Neuronal stem cell (in vitro differentiated cells): ENCODE measurements around the gene SUN3.
A peak's percentile ranks its signal among the peaks of the same experiment; 100 is the strongest.

Experiments
- DNase-seq: peaks from one replicate; pipeline ENCODE4 v3.0.0-alpha.2; 2013; ENCODE audit warnings: low spot score
- H2AFZ ChIP-seq: one replicate; pipeline ENCODE4 v1.6.1; 2013; ENCODE audit warnings: mild to moderate bottlenecking, low read length, inconsistent platforms
- H2AK5ac ChIP-seq: 2 replicates; pipeline ENCODE4 v1.6.1; 2013; ENCODE audit warnings: low read depth, mild to moderate bottlenecking, inconsistent platforms, low read length, moderate library complexity, mixed read lengths
- H2BK120ac ChIP-seq: 2 replicates; pipeline ENCODE4 v1.6.1; 2013; ENCODE audit warnings: low read depth, mild to moderate bottlenecking, inconsistent platforms, low read length, moderate library complexity, mixed read lengths
- H2BK12ac ChIP-seq: one replicate; pipeline ENCODE4 v1.6.1; 2013; ENCODE audit warnings: low read length, inconsistent platforms
- H2BK15ac ChIP-seq: 2 replicates; pipeline ENCODE4 v1.6.1; 2013; ENCODE audit warnings: mild to moderate bottlenecking, low read length, inconsistent platforms, mixed read lengths
- H2BK5ac ChIP-seq: one replicate; pipeline ENCODE4 v1.6.1; 2013; ENCODE audit warnings: inconsistent platforms, mild to moderate bottlenecking, low read length, moderate library complexity
- H3K14ac ChIP-seq: one replicate; pipeline ENCODE4 v1.6.1; 2013; ENCODE audit warnings: low read length, inconsistent platforms
- H3K18ac ChIP-seq: 2 replicates; pipeline ENCODE4 v1.6.1; 2013; ENCODE audit warnings: low read length, inconsistent platforms
- H3K23ac ChIP-seq: 2 replicates; pipeline ENCODE4 v1.6.1; 2013; ENCODE audit warnings: low read depth, mild to moderate bottlenecking, mixed read lengths, low read length, inconsistent platforms; ENCODE audit not compliant: poor library complexity
- H3K27ac ChIP-seq: replicated peaks from 3 replicates; pipeline ENCODE4 v1.5.1; 2013; ENCODE audit warnings: low read length, inconsistent platforms
- H3K27me3 ChIP-seq, 3 experiments: 2 replicates each; pipeline ENCODE4 v1.6.1; 2013; ENCODE audit warnings: low read length in 3 of 3, mild to moderate bottlenecking in 2 of 3, inconsistent platforms in 1 of 3, low read depth in 1 of 3, mixed read lengths in 1 of 3, moderate library complexity in 1 of 3; ENCODE audit not compliant: control insufficient read depth in 3 of 3, insufficient read depth in 3 of 3
- H3K36me3 ChIP-seq, 2 donors: replicated peaks in 1 of 2; 2 replicates each; pipeline ENCODE4 v1.6.1; 2013; ENCODE audit warnings: low read length in 2 of 2; ENCODE audit not compliant: control insufficient read depth in 2 of 2, insufficient read depth in 2 of 2
- H3K4ac ChIP-seq: 2 replicates; pipeline ENCODE4 v1.6.1; 2013; ENCODE audit warnings: inconsistent platforms, mild to moderate bottlenecking, low read length, moderate library complexity
- H3K4me1 ChIP-seq, 2 donors: 1 replicate in 1 of 2; 2 replicates in 1 of 2; pipeline ENCODE4 v1.6.1; 2013; ENCODE audit warnings: low read length in 2 of 2, low read depth in 1 of 2; ENCODE audit not compliant: control insufficient read depth in 2 of 2, insufficient read depth in 1 of 2
- H3K4me2 ChIP-seq: one replicate; pipeline ENCODE4 v1.6.1; 2013; ENCODE audit warnings: mild to moderate bottlenecking, low read length, inconsistent platforms; ENCODE audit not compliant: insufficient read depth, poor library complexity, severe bottlenecking
- H3K4me3 ChIP-seq, 2 donors: 2 replicates each; pipeline ENCODE4 v1.5.1; 2013; ENCODE audit warnings: low read length in 2 of 2, mild to moderate bottlenecking in 2 of 2, inconsistent platforms in 1 of 2, moderate library complexity in 1 of 2
- H3K79me1 ChIP-seq: one replicate; pipeline ENCODE4 v1.6.1; 2013; ENCODE audit warnings: low read depth, mild to moderate bottlenecking, inconsistent platforms, low read length, moderate library complexity
- H3K9ac ChIP-seq: one replicate; pipeline ENCODE4 v1.6.1; 2013; ENCODE audit warnings: mild to moderate bottlenecking, low read depth, low read length, inconsistent platforms; ENCODE audit not compliant: poor library complexity
- H3K9me3 ChIP-seq, 2 donors: replicated peaks in 1 of 2; 2 replicates each; pipeline versions ENCODE3 to v1.6.1; 2013; ENCODE audit warnings: low read length in 2 of 2, mild to moderate bottlenecking in 2 of 2, inconsistent platforms in 1 of 2, low read depth in 1 of 2, mixed read lengths in 1 of 2, moderate library complexity in 1 of 2; ENCODE audit not compliant: control insufficient read depth in 2 of 2, insufficient read depth in 1 of 2
- H4K8ac ChIP-seq: one replicate; pipeline ENCODE4 v1.6.1; 2013; ENCODE audit warnings: low read depth, mild to moderate bottlenecking, inconsistent platforms, low read length, moderate library complexity
- H4K91ac ChIP-seq: one replicate; pipeline ENCODE4 v1.6.1; 2013; ENCODE audit warnings: low read length, low read depth, mild to moderate bottlenecking, inconsistent platforms; ENCODE audit not compliant: poor library complexity
- WGBS, 2 donors: extraction: QIAGEN DNeasy Blood & Tissue Kit; methylation state at CpG; one replicate each; pipeline ENCODE4 v1.1.7; 2013; ENCODE audit warnings: missing lambda C conversion rate in 2 of 2, mixed read lengths in 1 of 2; ENCODE audit not compliant: insufficient read length in 2 of 2, insufficient replicate concordance in 1 of 2; ENCODE audit errors: extremely low coverage in 2 of 2; 5-methylcytosine and 5-hydroxymethylcytosine counted together

SUN3 gene

DNA sequence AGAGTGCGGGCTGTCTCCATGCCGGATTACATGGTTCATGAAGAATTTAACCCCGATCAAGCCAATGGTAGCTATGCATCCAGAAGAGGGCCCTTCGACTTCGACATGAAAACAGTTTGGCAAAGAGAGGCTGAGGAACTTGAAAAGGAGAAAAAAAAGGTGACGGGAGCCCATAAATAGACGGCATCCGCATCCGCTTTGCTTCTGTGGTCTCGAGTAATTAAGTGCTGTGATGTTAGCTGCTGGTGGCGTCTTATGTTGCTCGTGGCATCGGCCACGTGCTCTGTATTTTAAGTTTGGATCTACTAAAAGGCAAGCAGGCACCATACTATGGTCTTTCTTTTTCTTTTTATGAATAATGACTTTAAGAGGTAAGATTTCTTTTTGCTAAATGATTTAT lies 17.6 kb upstream of the SUN3 start:
- H2BK12ac ChIP-seq: no peak overlapping the region
- no peaks in the 10 kb centered on the region for H3K36me3 ChIP-seq
- H3K14ac ChIP-seq: no peak overlapping the region
- H3K4ac ChIP-seq: no peak overlapping the region
- DNase-seq: no peak
- H4K91ac ChIP-seq: no peak overlapping the region
- peak overlapping the region; percentile 47 for H2AFZ ChIP-seq
- H3K9ac ChIP-seq: no peak overlapping the region
- no peak overlapping the region for H2AK5ac ChIP-seq
- no peak overlapping the region for H3K27ac ChIP-seq
- no peak overlapping the region for H3K4me2 ChIP-seq
- no CpG with 5 or more reads among the region's 14 CpGs for WGBS, 2 donors
- no peak overlapping the region for H2BK5ac ChIP-seq
- H3K4me3 ChIP-seq: no peak overlapping the region
- H3K27me3 ChIP-seq: peaks cover 0 to 6% (median 0%) of the 10 kb centered on the region in 3 experiments
- no peak overlapping the region for H3K23ac ChIP-seq
- peaks cover 0 to 5% of the 10 kb centered on the region in 2 donors for H3K4me1 ChIP-seq
- H2BK15ac ChIP-seq: no peak overlapping the region
- H4K8ac ChIP-seq: no peak overlapping the region
- no peaks in the 10 kb centered on the region for H3K9me3 ChIP-seq
- H3K79me1 ChIP-seq: no peaks in the 10 kb centered on the region
- H3K18ac ChIP-seq: no peak overlapping the region
- H2BK120ac ChIP-seq: no peak overlapping the region

DNA sequence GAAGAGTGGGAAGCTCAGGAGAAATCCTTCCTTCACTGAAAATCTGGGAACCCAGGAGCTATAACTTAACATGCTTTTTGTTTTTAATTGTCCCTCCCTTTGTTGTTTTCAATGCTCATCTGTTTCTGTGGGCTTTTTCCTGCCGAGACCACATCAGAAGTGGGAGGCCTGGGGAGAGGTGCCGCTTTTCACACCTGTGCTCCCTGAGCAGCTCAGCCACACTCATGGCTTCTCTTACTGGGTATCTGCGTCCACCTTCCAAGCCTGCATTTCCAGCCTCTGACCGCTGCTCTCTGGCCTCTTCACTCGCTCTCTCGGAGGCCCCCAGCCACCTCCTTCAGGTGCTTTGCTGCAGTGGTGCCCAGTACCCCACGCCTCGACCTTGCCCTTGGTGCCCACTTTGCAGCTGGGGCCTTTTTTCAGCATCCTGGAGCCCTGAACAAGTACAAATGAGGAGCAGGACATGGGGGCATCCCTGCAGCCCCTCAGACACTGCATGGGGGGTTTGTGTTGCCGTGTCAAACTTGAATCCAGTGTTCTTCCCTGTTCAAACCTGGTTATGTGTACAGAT lies 16.4 kb upstream of the SUN3 start:
- H2BK15ac ChIP-seq: no peak overlapping the region
- no peak overlapping the region for H3K18ac ChIP-seq
- H2AK5ac ChIP-seq: no peak overlapping the region
- H2BK12ac ChIP-seq: no peak overlapping the region
- H3K27me3 ChIP-seq: peaks cover 0 to 6% (median 0%) of the 10 kb centered on the region in 3 experiments
- H3K14ac ChIP-seq: no peak overlapping the region
- H3K4me1 ChIP-seq: peaks cover 0 to 8% of the 10 kb centered on the region in 2 donors
- H2AFZ ChIP-seq: peak overlapping the region; percentile 22
- no peak overlapping the region for H3K4me3 ChIP-seq
- H3K9me3 ChIP-seq: no peaks in the 10 kb centered on the region
- WGBS, 2 donors: no CpG with 5 or more reads among the region's 9 CpGs
- H3K9ac ChIP-seq: no peak overlapping the region
- no peak overlapping the region for H3K4ac ChIP-seq
- H2BK120ac ChIP-seq: no peak overlapping the region
- no peak overlapping the region for H2BK5ac ChIP-seq
- no peaks in the 10 kb centered on the region for H3K36me3 ChIP-seq
- no peak overlapping the region for H4K8ac ChIP-seq
- H3K23ac ChIP-seq: no peak overlapping the region
- no peak for DNase-seq
- no peak overlapping the region for H3K4me2 ChIP-seq
- no peaks in the 10 kb centered on the region for H3K79me1 ChIP-seq
- H3K27ac ChIP-seq: no peak overlapping the region
- no peak overlapping the region for H4K91ac ChIP-seq

DNA sequence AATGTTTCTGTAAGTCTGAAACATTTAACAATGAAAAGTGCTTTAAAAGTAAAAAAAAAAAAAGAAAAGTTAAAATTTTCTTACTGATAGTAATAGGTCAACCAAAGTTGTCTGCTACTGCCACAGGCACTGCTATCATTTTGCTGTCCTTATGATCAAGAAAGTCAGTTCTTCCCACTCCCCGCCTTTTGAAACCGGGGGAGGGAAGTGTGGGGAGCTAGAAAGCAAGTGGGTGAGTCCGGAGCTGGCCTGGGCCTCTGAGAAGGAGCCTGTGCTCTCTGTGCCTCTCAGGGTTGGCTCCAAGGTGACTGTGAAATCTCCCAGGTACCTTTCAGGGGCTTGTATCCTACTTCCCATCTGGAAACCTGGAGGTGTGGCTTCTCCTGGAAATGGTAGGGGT lies 13.7 kb upstream of the SUN3 start:
- H3K36me3 ChIP-seq: no peaks in the 10 kb centered on the region
- peaks cover 0 to 8% of the 10 kb centered on the region in 2 donors for H3K4me1 ChIP-seq
- no peak overlapping the region for H3K27ac ChIP-seq
- H3K27me3 ChIP-seq: peaks cover 0 to 16% (median 0%) of the 10 kb centered on the region in 3 experiments
- peak overlapping the region; percentile 0 for H2AFZ ChIP-seq
- peak overlapping the region; percentile 7 for H3K18ac ChIP-seq
- H4K8ac ChIP-seq: no peak overlapping the region
- H3K9ac ChIP-seq: no peak overlapping the region
- H3K4ac ChIP-seq: no peak overlapping the region
- H3K4me2 ChIP-seq: no peak overlapping the region
- H3K79me1 ChIP-seq: no peaks in the 10 kb centered on the region
- H4K91ac ChIP-seq: no peak overlapping the region
- H3K9me3 ChIP-seq: no peaks in the 10 kb centered on the region
- no peak for DNase-seq
- H3K23ac ChIP-seq: no peak overlapping the region
- no CpG with 5 or more reads among the region's 3 CpGs for WGBS, 2 donors
- H2BK12ac ChIP-seq: no peak overlapping the region
- H3K4me3 ChIP-seq: no peak overlapping the region
- no peak overlapping the region for H2AK5ac ChIP-seq
- no peak overlapping the region for H2BK120ac ChIP-seq
- no peak overlapping the region for H3K14ac ChIP-seq
- no peak overlapping the region for H2BK15ac ChIP-seq
- no peak overlapping the region for H2BK5ac ChIP-seq

DNA sequence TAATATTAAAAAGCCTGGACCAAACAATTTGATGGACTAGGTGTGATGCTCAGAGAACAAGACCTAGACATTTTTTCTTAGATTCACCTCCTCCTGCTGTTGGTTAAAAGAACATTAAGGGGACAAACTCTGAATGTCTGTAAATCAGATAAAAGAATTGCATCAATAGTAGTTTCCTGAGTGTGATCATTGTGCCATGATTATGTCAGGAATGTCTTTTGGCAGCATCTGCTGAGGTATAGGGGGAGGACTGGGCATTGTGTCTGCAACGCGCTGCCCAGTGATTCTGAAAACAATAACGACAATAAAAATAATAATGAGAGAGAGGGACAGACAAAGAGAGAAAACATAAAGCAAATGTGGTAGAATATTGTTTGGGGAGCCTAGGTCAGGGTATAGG lies 13.3 kb upstream of the SUN3 start:
- no peak overlapping the region for H2BK120ac ChIP-seq
- H3K4ac ChIP-seq: no peak overlapping the region
- no peaks in the 10 kb centered on the region for H3K36me3 ChIP-seq
- no peaks in the 10 kb centered on the region for H3K79me1 ChIP-seq
- no peak overlapping the region for H3K27ac ChIP-seq
- no peak overlapping the region for H2AK5ac ChIP-seq
- peak overlapping the region; percentile 18 for H2AFZ ChIP-seq
- H3K4me1 ChIP-seq: peaks cover 0 to 8% of the 10 kb centered on the region in 2 donors
- no peak for DNase-seq
- no peak overlapping the region for H3K9ac ChIP-seq
- no CpG with 5 or more reads among the region's 3 CpGs for WGBS, 2 donors
- no peak overlapping the region for H2BK15ac ChIP-seq
- H3K14ac ChIP-seq: no peak overlapping the region
- no peak overlapping the region for H3K4me2 ChIP-seq
- H3K18ac ChIP-seq: no peak overlapping the region
- H4K91ac ChIP-seq: no peak overlapping the region
- no peak overlapping the region for H3K4me3 ChIP-seq
- no peaks in the 10 kb centered on the region for H3K9me3 ChIP-seq
- no peak overlapping the region for H4K8ac ChIP-seq
- H2BK5ac ChIP-seq: no peak overlapping the region
- no peak overlapping the region for H3K23ac ChIP-seq
- peaks cover 0 to 20% (median 2%) of the 10 kb centered on the region in 3 experiments for H3K27me3 ChIP-seq
- no peak overlapping the region for H2BK12ac ChIP-seq
